ENCODE results near the gene MVK. TPM values are rescaled to one million over a fixed set of nuclear protein-coding genes. Genes with fewer than 3 reads are reported as not detected.

The MVK gene
- polyA plus RNA-seq, 3 donors: 20.0 to 20.6 (median 20.2) TPM

- no peak for DNase-seq (ENCODE audit: low read depth in 3 of 3, low spot score in 2 of 3)
Measured at GRCh38 chr12:109626378-109627115, 53.0 kb downstream of the MVK start.

DNA sequence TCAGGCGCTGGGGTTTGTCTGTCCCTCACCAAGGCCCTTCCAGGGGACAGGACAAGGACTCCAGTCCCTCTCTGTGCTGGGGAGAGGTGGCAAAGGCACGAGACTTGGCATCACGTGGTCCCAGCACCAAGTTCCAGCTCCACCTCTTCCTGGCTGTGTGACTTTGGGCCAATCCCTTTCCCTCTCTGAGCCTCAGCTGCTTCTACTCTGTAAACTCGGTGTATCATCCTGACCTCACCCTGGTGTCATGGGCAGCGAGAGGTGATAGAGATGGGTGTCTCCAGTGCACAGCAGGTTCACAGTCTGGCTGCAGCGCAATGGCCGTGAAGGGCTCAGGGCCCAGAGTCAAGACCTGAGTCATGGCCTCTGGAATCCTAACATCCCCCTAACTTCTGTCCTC, 54.0 kb downstream of the MVK start:
- DNase-seq (ENCODE audit: low read depth in 3 of 3, low spot score in 2 of 3): no peak

GRCh38 chr12:109630107-109630506, 56.5 kb downstream of the MVK start:
- no peak for DNase-seq (ENCODE audit: low read depth in 3 of 3, low spot score in 2 of 3)

DNA sequence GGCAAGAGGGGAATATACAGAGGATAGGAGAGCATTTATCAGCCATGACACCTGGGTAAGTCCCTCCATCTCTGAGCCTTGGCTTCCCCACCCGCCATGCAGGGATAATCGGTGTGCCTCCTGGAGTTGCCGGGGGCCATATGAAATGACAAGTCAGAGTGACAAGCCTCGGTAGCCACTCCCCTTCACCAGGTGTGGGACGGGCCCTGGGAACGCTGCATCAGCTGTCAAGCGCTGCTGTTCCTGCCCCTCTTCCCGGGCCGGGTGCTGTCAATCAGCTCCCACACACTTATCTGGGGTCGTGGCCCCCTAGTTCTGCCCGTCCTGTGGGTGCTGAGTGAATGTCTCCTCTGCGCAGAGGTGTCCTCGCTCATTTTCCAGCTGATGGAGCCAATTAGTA, 57.2 kb downstream of the MVK start:
- DNase-seq (ENCODE audit: low read depth in 3 of 3, low spot score in 2 of 3): no peak

- no peak for DNase-seq (ENCODE audit: low read depth in 3 of 3, low spot score in 2 of 3)
Measured at GRCh38 chr12:109631302-109631701, 57.7 kb downstream of the MVK start.

- no peak for DNase-seq (ENCODE audit: low read depth in 3 of 3, low spot score in 2 of 3)
Measured at GRCh38 chr12:109631751-109632150, 58.2 kb downstream of the MVK start.

- no peak for DNase-seq (ENCODE audit: low read depth in 3 of 3, low spot score in 2 of 3)
Measured at GRCh38 chr12:109632342-109632741, 58.7 kb downstream of the MVK start.

GRCh38 chr12:109635717-109636116, 62.1 kb downstream of the MVK start:
- no peak for DNase-seq (ENCODE audit: low read depth in 3 of 3, low spot score in 2 of 3)

DNA sequence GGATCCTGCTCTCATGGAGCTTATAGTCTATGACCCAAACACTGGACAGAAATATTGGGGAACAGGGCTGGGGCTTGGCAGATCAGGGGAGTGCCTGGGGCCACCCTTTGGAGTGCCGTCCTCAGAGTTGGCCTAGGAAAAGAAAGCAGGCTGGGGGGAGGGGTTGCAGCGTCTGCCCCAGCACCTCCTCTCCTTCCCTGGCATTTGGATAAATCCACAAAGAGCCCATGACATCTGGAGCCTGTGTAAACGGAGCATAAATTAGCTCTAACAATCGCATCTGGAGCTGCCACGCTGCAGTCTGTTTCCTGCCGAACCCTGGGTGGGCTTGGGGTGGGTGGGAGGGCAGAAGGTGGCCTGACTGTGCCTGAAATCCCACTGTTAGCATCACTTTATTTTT, 63.8 kb downstream of the MVK start:
- DNase-seq (ENCODE audit: low read depth in 3 of 3, low spot score in 2 of 3): no peak

- no peak for DNase-seq (ENCODE audit: low read depth in 3 of 3, low spot score in 2 of 3)
Measured at GRCh38 chr12:109637996-109638395, 64.4 kb downstream of the MVK start.

GRCh38 chr12:109638735-109639134, 65.1 kb downstream of the MVK start:
- DNase-seq (ENCODE audit: low read depth in 3 of 3, low spot score in 2 of 3): no peak

DNA sequence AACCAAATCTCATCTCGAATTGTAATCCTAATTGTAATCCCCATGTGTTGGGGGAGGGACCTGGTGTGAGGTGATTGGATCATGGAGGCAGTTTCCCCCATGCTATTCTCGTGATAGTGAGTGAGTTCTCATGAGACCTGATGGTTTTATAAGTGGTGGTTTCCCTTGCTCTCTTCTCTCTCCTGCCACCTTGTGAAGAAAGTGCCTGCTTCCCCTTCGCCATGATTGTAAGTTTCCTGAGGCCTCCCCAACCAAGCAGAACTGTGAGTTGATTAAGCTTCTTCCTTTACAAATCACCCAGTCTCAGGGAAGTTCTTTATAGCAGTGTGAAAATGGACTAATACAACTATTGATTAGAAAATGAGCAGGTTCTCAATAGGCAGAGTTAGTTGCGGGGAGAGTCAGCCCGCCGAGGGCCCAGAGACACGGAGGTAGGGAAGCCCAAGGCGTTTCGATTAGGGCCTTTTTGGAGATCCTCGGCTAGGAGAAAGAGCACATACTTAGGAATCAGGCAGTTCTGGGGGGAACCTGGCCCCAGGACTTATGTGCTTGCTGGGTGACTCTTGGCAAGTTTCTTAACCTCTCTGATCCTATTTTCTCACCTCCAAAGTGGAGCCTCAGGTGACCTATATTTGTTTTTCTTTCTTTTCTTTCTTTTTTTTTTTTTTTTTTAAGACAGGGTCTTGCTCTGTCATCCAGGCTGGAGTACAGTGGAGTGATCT, 65.7 kb downstream of the MVK start:
- DNase-seq (ENCODE audit: low read depth in 3 of 3, low spot score in 2 of 3): no peak

GRCh38 chr12:109640961-109641360, 67.4 kb downstream of the MVK start:
- no peak for DNase-seq (ENCODE audit: low read depth in 3 of 3, low spot score in 2 of 3)

GRCh38 chr12:109641422-109641821, 67.8 kb downstream of the MVK start:
- DNase-seq (ENCODE audit: low read depth in 3 of 3, low spot score in 2 of 3): no peak

DNA sequence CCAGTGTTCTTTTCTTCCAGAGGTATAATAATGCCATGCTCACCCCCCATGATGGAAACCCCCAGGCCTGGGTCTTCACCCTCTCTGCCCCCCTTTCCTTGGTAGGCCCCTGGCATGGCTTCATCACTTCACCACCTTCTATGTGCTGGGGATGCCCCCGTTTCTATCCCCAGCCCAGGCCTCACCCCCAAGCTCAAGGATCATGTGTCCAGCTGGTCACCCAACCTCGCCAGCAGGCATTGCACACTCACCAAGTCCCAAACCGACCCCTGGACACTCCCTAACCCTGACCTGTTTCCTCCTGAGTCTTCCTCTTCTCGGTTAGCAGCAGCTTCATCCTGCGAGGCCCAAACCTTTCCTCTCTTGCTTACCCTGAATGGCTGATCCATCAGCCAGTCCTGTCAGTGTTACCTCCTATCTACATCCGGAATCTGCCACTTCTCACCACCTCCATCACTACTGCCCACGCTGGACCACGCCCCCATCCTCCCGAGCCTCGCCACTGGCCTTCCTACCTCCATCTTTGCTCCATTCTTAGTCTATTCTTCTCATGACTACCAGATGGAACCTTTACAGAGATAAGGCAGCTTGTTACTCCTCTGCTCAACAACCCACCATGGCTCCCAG, 69.0 kb downstream of the MVK start:
- DNase-seq (ENCODE audit: low read depth in 3 of 3, low spot score in 2 of 3): no peak

DNA sequence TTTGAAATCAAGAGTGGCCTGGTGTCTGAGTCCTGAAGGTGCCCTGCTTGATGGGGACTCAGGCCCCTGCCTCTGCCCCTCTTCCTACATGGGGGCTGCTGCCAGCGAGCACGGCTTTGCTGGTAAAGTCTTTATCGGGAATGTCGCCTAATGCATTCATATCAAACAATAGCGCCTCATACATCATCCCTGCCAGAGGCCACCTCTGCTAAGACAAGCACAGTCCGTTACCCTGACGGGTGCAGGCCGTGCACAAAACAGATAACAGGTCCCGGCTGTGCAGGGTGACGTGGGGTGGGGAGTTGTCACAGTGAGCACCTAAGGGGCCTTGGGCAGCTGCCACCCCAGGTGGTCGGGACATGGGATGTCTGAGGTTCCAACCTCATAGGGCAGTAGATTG, 71.6 kb downstream of the MVK start:
- no peak for DNase-seq (ENCODE audit: low read depth in 3 of 3, low spot score in 2 of 3)

- DNase-seq (ENCODE audit: low read depth in 3 of 3, low spot score in 2 of 3): no peak
Measured at GRCh38 chr12:109645708-109646107, 72.1 kb downstream of the MVK start.

Other genes with a start within 250 kb of the MVK start
- 1 to 10 TPM; 1.2 to 1.4 (median 1.3) TPM for gene MYO1H, start 225.9 kb upstream of the MVK start, polyA plus RNA-seq (ENCODE audit: insufficient read length in 3 of 3)
- gene KCTD10, start 96.5 kb upstream of the MVK start, polyA plus RNA-seq (ENCODE audit: insufficient read length in 3 of 3): 10 to 100 TPM; 46.3 to 49.1 (median 46.6) TPM
- 10 to 100 TPM; 28.0 to 33.3 (median 28.5) TPM for gene UBE3B, start 96.2 kb upstream of the MVK start, polyA plus RNA-seq (ENCODE audit: insufficient read length in 3 of 3)
- gene MMAB, start 290 bp upstream of the MVK start, polyA plus RNA-seq (ENCODE audit: insufficient read length in 3 of 3): 10 to 100 TPM; 32.4 to 33.6 (median 32.5) TPM
- 1 to 10 TPM; 6.4 to 8.5 (median 6.9) TPM for gene FAM222A, start 140.0 kb downstream of the MVK start, polyA plus RNA-seq (ENCODE audit: insufficient read length in 3 of 3)

Measured in right renal cortex interstitium (tissue), 3 donors.